G401 (cell line): ENCODE data around the gene USP8. TPM values are rescaled to one million over a fixed set of nuclear protein-coding genes. Genes with fewer than 3 reads are reported as not detected.

Source experiments
- DNase-seq: peaks from one replicate; pipeline ENCODE4 v3.0.0-alpha.2; 2015; ENCODE audit warnings: low spot score
- in situ Hi-C: cut with HindIII; loops from 2 replicates; pipeline ENCODE4 v1.10.0; 2016; ENCODE audit warnings: low sequenced_read_pairs, mixed read lengths
- total RNA-seq: library from RNA; depleted of rRNA; stranded (reverse); fragments of >200 nt; shearing (Covaris generic); gene quantifications from 2 replicates; pipeline ENCODE4 v1.2.3, GENCODE V29; 2014; rRNA removed

The USP8 gene
- total RNA-seq, 1 experiment from 2014 or later = 69.5 TPM

- in situ Hi-C loops = no loop called here
- no peak for DNase-seq
Measured at GRCh38 chr15:50513001-50513400, 88.8 kb downstream of the USP8 start.

- in situ Hi-C loops = no loop called here
- DNase-seq = no peak
Measured at GRCh38 chr15:50519740-50520425, 95.7 kb downstream of the USP8 start.

- peak; percentile 5 for DNase-seq
- in situ Hi-C loops = no loop called here
Measured at GRCh38 chr15:50523851-50524251, 99.6 kb downstream of the USP8 start.

GRCh38 chr15:50531163-50531562, 107.0 kb downstream of the USP8 start:
- no peak for DNase-seq
- in situ Hi-C loops = no loop called here

GRCh38 chr15:50531766-50532165, 107.6 kb downstream of the USP8 start:
- in situ Hi-C loops = no loop called here
- no peak for DNase-seq

- in situ Hi-C loops = no loop called here
Measured at GRCh38 chr15:50542887-50543210, 118.6 kb downstream of the USP8 start.

GRCh38 chr15:50543556-50543955, 119.4 kb downstream of the USP8 start:
- in situ Hi-C loops = no loop called here
- no peak for DNase-seq

More at GRCh38 chr15:50542887-50543210, 118.6 kb downstream of the USP8 start:
- DNase-seq = no peak

GRCh38 chr15:50544368-50544767, 120.2 kb downstream of the USP8 start:
- in situ Hi-C loops = no loop called here

GRCh38 chr15:50546566-50546965, 122.4 kb downstream of the USP8 start, which contains the start of gene USP50:
TSS of gene USP50 (minus strand) at chr15:50546666. CDS start at chr15:50546525, 141 bp downstream.
- in situ Hi-C loops = no loop called here
- no peak for DNase-seq

More at GRCh38 chr15:50544368-50544767, 120.2 kb downstream of the USP8 start:
- DNase-seq = no peak

- in situ Hi-C loops = no loop called here
- no peak for DNase-seq
Measured at GRCh38 chr15:50549326-50549725, 125.1 kb downstream of the USP8 start.

GRCh38 chr15:50552238-50552637, 128.0 kb downstream of the USP8 start:
- DNase-seq = no peak
- in situ Hi-C loops = no loop called here

- DNase-seq = no peak
- in situ Hi-C loops = no loop called here
Measured at GRCh38 chr15:50556642-50557371, 132.6 kb downstream of the USP8 start.

- in situ Hi-C loops = no loop called here
Measured at GRCh38 chr15:50558012-50558411, 133.8 kb downstream of the USP8 start.

GRCh38 chr15:50562735-50563640, 138.8 kb downstream of the USP8 start:
- in situ Hi-C loops = no loop called here

More at GRCh38 chr15:50558012-50558411, 133.8 kb downstream of the USP8 start:
- DNase-seq = no peak

GRCh38 chr15:50563756-50564155, 139.6 kb downstream of the USP8 start:
- DNase-seq = no peak
- in situ Hi-C loops = no loop called here

More at GRCh38 chr15:50562735-50563640, 138.8 kb downstream of the USP8 start:
- no peak for DNase-seq

Other genes with a start within 250 kb of the USP8 start
- gene SLC27A2, start 242.2 kb upstream of the USP8 start, total RNA-seq = 0.06 TPM in 1 of 2 replicates, not detected in the other
- not detected in 2 replicates for gene HDC, start 158.7 kb upstream of the USP8 start, total RNA-seq
- 24.6 and 54.3 TPM in 2 replicates for gene GABPB1, start 69.2 kb upstream of the USP8 start, total RNA-seq
- not detected in 2 replicates for gene USP50, start 122.3 kb downstream of the USP8 start, total RNA-seq